Calu3 (cell line): Measurements from ENCODE around the gene TSPAN15. TPM values are rescaled to one million over a fixed set of nuclear protein-coding genes. Genes with fewer than 3 reads are reported as not detected.
"Not testable (repeated sequence)": the region's sequence is repeated elsewhere in the genome, so short reads cannot be mapped to it uniquely, and the experiment has no call there.

Experiments used
- BruUV-seq: library from RNA; stranded (reverse); fragments of 400-500 nt; replicated peaks from 2 replicates; lab custom pipeline; 2021; lab: Mats Ljungman, UMichigan
- CTCF ChIA-PET: fragments of 300-600 bp; sonication (Branson Sonifier 250); formaldehyde crosslinking; loops from one replicate; lab custom pipeline; 2022; ENCODE audit warnings: antibody characterized with exemption; lab: Charles Lee
- DNase-seq: peaks from one replicate; pipeline ENCODE4 v3.0.0; 2022
- H3K27ac Mint-ChIP-seq: one replicate; pipeline ENCODE4 v1.8.0; 2022; ENCODE audit warnings: mixed read lengths; ENCODE audit not compliant: unreplicated experiment
- H3K27me3 Mint-ChIP-seq: one replicate; pipeline ENCODE4 v1.8.0; 2022; ENCODE audit warnings: mixed read lengths; ENCODE audit not compliant: unreplicated experiment
- H3K36me3 Mint-ChIP-seq: one replicate; pipeline ENCODE4 v1.8.0; 2022; ENCODE audit warnings: mild to moderate bottlenecking, moderate library complexity, mixed read lengths; ENCODE audit not compliant: insufficient read depth, unreplicated experiment
- H3K4me1 Mint-ChIP-seq: one replicate; pipeline ENCODE4 v1.8.0; 2022; ENCODE audit warnings: mild to moderate bottlenecking, low read depth, mixed read lengths; ENCODE audit not compliant: unreplicated experiment
- H3K4me3 Mint-ChIP-seq: one replicate; pipeline ENCODE4 v1.8.0; 2022; ENCODE audit warnings: mild to moderate bottlenecking, low read depth, moderate library complexity, mixed read lengths; ENCODE audit not compliant: unreplicated experiment
- H3K9me3 Mint-ChIP-seq: one replicate; pipeline ENCODE4 v1.8.0; 2022; ENCODE audit warnings: low read depth, mixed read lengths; ENCODE audit not compliant: unreplicated experiment
- intact Hi-C: fragments of 100-400 bp; cut with micrococcal nuclease; formaldehyde crosslinking; loops from one replicate; pipeline ENCODE4 v1.10.0; 2022; ENCODE audit not compliant: unreplicated experiment
- total RNA-seq: library from RNA; stranded (reverse); gene quantifications from 2 replicates; pipeline ENCODE4 v1.2.3, GENCODE V29; 2022
- TF ChIP-seq, protein P1 (sequence below): fragments of 200-600 bp; IDR thresholded peaks from one replicate; pipeline ENCODE4 v1.8.0; 2022; ENCODE audit warnings: antibody characterized with exemption; ENCODE audit not compliant: unreplicated experiment

Gene TSPAN15
- total RNA-seq, 1 experiment from 2014 or later: 137 TPM

DNA sequence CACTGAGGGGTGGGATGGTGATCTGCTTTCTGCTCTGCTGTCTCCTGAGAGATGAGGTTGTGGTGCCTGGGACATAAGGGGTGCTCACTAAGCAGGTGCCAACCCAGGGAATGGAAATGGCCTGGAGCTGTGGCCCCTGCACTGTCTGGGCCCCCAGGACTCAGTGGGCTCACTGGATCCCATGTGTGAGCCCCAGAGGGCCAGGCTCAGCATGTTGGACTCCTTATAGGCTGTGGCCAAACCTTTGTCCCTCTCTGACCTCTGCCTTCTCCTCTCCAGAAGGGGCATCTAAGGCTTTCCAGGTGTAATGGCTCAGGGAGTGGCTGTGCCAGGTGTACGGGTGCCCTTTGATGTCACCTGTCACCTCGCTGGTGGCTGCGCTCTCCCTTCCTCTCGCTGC, 65.5 kb downstream of the TSPAN15 start:
- no TSS peak for BruUV-seq
- CTCF ChIA-PET: interaction anchor here (2.7 kb wide), 1 partner anchor 120 kb away, joined by 65 read pairs; no protein-coding TSS in a partner anchor
- DNase-seq: no peak
- TF ChIP-seq, protein P1, sequence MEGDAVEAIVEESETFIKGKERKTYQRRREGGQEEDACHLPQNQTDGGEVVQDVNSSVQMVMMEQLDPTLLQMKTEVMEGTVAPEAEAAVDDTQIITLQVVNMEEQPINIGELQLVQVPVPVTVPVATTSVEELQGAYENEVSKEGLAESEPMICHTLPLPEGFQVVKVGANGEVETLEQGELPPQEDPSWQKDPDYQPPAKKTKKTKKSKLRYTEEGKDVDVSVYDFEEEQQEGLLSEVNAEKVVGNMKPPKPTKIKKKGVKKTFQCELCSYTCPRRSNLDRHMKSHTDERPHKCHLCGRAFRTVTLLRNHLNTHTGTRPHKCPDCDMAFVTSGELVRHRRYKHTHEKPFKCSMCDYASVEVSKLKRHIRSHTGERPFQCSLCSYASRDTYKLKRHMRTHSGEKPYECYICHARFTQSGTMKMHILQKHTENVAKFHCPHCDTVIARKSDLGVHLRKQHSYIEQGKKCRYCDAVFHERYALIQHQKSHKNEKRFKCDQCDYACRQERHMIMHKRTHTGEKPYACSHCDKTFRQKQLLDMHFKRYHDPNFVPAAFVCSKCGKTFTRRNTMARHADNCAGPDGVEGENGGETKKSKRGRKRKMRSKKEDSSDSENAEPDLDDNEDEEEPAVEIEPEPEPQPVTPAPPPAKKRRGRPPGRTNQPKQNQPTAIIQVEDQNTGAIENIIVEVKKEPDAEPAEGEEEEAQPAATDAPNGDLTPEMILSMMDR: no peak
- no peak overlapping the region for H3K4me3 Mint-ChIP-seq
- H3K9me3 Mint-ChIP-seq: no peaks in the 10 kb centered on the region
- no peaks in the 10 kb centered on the region for H3K27me3 Mint-ChIP-seq
- no peak overlapping the region for H3K27ac Mint-ChIP-seq
- H3K36me3 Mint-ChIP-seq: peaks cover 18% of the 10 kb centered on the region
- intact Hi-C loops: loop anchor here (5.0 kb wide), 2 partner anchors 109 to 201 kb away; no protein-coding TSS in a partner anchor
- peaks cover 10% of the 10 kb centered on the region for H3K4me1 Mint-ChIP-seq

DNA sequence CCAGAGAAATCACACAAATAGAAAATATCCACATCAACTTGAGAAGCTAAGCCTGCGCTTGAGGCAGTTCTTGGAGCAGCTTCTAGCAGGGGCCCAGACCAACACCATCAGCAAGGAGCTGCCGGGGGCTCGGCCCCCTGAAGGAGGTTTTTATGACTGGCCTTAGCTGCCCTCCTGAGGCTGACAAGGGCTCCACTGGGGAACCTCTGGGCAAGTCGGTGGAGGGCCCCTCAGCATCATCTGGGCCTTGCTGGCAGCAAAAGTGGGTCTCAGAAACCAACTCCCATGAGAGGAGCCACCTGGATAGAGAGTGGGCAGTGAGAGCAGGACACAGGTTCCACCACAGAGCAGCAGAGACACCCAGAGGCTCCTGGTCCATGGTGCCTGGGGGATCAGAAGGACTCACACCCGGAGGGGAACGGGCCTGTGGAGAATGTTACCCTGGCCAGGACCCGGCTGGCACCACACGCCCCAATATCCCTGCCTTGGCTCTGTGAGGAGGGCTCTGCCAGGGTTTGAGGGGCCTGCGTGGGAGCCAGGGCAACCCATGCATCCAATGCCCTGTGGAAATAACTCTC, 66.1 kb downstream of the TSPAN15 start:
- Mint-ChIP-seq H3K4me1 (peaks cover 10% of the 10 kb centered on the region), H3K9me3 (no peaks in the 10 kb centered on the region), H3K36me3 (peaks cover 18% of the 10 kb centered on the region), H3K27ac (no peak overlapping the region), H3K27me3 (no peaks in the 10 kb centered on the region), H3K4me3 (no peak overlapping the region)
- TF ChIP-seq, protein P1: no peak
- CTCF ChIA-PET: no interaction called here
- intact Hi-C loops: loop anchor here (5.0 kb wide), 2 partner anchors 110 to 200 kb away; no protein-coding TSS in a partner anchor
- no TSS peak for BruUV-seq
- no peak for DNase-seq

DNA sequence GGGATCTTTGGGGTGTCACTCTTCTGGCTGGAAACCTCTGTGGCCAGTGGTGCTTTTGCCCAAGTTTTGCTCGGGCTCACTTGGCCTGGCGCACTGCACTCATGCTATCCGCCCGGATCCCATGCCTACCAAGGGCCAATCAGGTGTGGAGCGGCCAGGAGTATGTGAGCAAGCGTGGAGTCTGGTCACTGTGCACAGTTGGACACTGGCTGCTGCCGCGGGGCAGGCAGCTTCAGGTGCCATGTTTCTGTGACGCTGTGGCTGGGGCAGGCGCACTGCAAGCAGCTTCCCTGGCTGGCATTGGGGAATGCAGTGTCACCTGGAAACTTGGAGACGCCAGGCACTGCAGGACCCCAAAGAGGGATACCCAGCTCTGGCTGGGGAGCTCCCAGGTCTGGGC, 76.7 kb downstream of the TSPAN15 start:
- intact Hi-C loops: no loop called here
- CTCF ChIA-PET: interaction anchor here (2.0 kb wide), 1 partner anchor 12 kb away, joined by 6 read pairs; no protein-coding TSS in a partner anchor
- DNase-seq: no peak
- BruUV-seq: no TSS peak
- TF ChIP-seq, protein P1: no peak
- Mint-ChIP-seq H3K4me1 (no peaks in the 10 kb centered on the region), H3K9me3 (no peaks in the 10 kb centered on the region), H3K27ac (no peak overlapping the region), H3K27me3 (peaks cover 19% of the 10 kb centered on the region), H3K36me3 (no peaks in the 10 kb centered on the region), H3K4me3 (no peak overlapping the region)

DNA sequence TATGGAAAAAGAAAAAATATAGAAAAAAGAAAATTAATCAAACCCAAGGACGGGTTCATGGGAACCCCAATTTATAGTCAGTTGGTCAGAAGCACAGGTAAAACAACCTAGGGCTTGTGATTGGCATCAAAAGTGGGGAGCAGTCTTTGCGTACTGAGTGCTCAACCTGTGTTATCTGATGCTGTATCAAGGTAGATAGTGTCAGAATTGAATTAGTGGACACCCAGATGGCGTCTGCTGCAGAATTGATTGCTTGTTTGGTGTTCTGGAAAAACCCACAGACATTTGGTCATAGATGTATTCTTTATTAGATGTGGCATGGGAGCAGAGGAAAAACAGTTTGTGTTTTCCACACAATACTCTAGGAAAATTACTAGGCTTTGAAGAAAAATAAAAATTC, 82.4 kb downstream of the TSPAN15 start:
- H3K9me3 Mint-ChIP-seq: no peaks in the 10 kb centered on the region
- H3K27ac Mint-ChIP-seq: no peak overlapping the region
- H3K27me3 Mint-ChIP-seq: peaks cover 42% of the 10 kb centered on the region
- H3K36me3 Mint-ChIP-seq: no peaks in the 10 kb centered on the region
- BruUV-seq: no TSS peak
- TF ChIP-seq, protein P1: no peak
- no peaks in the 10 kb centered on the region for H3K4me1 Mint-ChIP-seq
- intact Hi-C loops: no loop called here
- no peak for DNase-seq
- H3K4me3 Mint-ChIP-seq: no peak overlapping the region
- CTCF ChIA-PET: no interaction called here

DNA sequence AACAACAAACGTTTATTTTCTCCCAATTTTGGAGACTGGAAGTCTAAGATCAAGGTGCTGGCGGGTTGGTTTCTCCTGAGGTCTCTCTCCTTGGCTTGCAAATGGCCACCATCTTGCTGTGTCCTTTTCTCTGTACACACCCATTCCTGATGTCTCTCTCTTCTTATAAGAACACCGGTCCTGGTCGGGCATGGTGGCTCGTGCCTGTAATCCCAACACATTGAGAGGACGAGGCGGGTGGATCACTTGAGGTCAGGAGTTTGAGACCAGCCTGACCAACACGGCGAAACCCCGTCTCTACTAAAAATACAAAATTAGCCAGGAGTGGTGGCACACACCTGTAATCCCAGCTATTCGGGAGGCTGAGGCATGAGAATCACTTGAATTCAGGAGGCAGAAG, 85.3 kb downstream of the TSPAN15 start:
- intact Hi-C loops, H3K4me3 Mint-ChIP-seq: not testable (repeated sequence)

More for the DNA sequence above, 85.3 kb downstream of the TSPAN15 start:
- DNase-seq, CTCF ChIA-PET, H3K36me3 Mint-ChIP-seq, H3K27ac Mint-ChIP-seq, H3K4me1 Mint-ChIP-seq, H3K9me3 Mint-ChIP-seq, BruUV-seq: not testable (repeated sequence)
- H3K27me3 Mint-ChIP-seq: peaks cover 66% of the 10 kb centered on the region
